Subcutaneous abdominal adipose tissue (tissue), 5 donors: ENCODE data around the gene VCAN.

Experiments used
- H3K27ac ChIP-seq: one replicate; pipeline ENCODE4 v1.7.0; 2013; ENCODE audit warnings: low read depth, mild to moderate bottlenecking, inconsistent platforms, low read length, moderate library complexity
- H3K27me3 ChIP-seq, 5 donors: one replicate each; pipeline ENCODE4 v1.7.0; 2013; ENCODE audit warnings: low read length in 5 of 5, inconsistent platforms in 1 of 5; ENCODE audit not compliant: control insufficient read depth in 5 of 5, insufficient read depth in 4 of 5
- H3K36me3 ChIP-seq, 5 donors: one replicate each; pipeline ENCODE4 v1.7.0; 2013; ENCODE audit warnings: low read length in 5 of 5; ENCODE audit not compliant: control insufficient read depth in 5 of 5, insufficient read depth in 5 of 5
- H3K4me1 ChIP-seq, 5 donors: one replicate each; pipeline ENCODE4 v1.7.0; 2013; ENCODE audit warnings: low read length in 5 of 5, mild to moderate bottlenecking in 3 of 5, moderate library complexity in 1 of 5; ENCODE audit not compliant: control insufficient read depth in 5 of 5, insufficient read depth in 5 of 5
- H3K4me3 ChIP-seq, 5 donors: one replicate each; pipeline ENCODE4 v1.7.0; 2013; ENCODE audit warnings: low read length in 5 of 5, low read depth in 1 of 5
- H3K9ac ChIP-seq, 5 donors: one replicate each; pipeline ENCODE4 v1.7.0; 2013; ENCODE audit warnings: low read length in 5 of 5, mild to moderate bottlenecking in 4 of 5, moderate library complexity in 3 of 5
- H3K9me3 ChIP-seq, 5 donors: one replicate each; pipeline ENCODE4 v1.7.0; 2013; ENCODE audit warnings: low read length in 5 of 5; ENCODE audit not compliant: control insufficient read depth in 5 of 5
- donor health status: healthy.
- donor health status: healthy.
- donor health status: healthy.
- donor health status: healthy.
- donor health status: healthy.

Gene VCAN

GRCh38 chr5:83512061-83512745 lies 40.7 kb downstream of the VCAN start:
- no peaks in the 10 kb centered on the region for H3K36me3 ChIP-seq
- H3K27me3 ChIP-seq, result no peaks in the 10 kb centered on the region
- no peak overlapping the region for H3K27ac ChIP-seq
- no peaks in the 10 kb centered on the region for H3K9me3 ChIP-seq
- H3K9ac ChIP-seq, result no peak overlapping the region
- no peak overlapping the region for H3K4me3 ChIP-seq
- peaks cover 0 to 5% (median 0%) of the 10 kb centered on the region in 5 donors for H3K4me1 ChIP-seq

DNA sequence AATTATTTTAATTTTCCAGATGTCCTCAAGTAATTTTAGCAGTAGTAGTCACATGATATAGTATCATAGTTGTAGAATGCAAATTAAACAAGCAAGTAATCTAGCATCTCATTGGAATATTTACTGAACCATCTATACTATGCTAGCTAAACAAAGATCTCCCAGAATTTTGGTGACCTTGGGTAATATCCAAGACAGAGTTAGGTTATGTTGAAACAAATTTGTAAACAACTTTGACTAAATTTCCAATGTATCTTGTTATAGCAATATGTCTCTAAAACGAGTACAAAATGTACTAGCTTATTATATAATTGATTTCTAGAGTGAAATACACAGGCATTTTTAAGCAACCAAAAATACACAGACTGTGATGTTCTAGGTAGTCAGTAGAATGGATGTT lies 41.5 kb downstream of the VCAN start:
- Histone ChIP-seq H3K27me3 (no peaks in the 10 kb centered on the region), H3K27ac (no peak overlapping the region), H3K4me3 (no peak overlapping the region), H3K9ac (no peak overlapping the region), H3K36me3 (no peaks in the 10 kb centered on the region), H3K9me3 (no peaks in the 10 kb centered on the region), H3K4me1 (peaks cover 0 to 5% (median 0%) of the 10 kb centered on the region in 5 donors)

DNA sequence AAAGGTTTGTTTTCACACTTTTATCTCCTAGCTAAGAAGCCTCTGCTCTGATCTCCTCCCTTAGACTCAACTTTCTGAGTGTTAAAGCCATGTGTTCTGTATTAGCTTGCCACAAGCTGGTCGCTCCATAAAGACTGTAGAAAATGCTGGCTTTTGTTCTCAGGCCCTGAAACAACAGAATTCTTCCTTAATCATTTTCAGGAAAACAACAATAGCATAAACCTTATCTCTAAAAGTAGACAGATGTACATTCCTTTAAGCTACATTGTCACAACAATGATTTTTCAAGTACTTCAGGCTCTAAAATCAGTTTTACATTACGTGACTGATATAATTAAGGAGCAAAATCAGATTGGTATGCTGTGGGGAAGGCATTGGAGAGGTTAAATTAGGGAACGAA lies 41.9 kb downstream of the VCAN start:
- Histone ChIP-seq H3K27ac (no peak overlapping the region), H3K9me3 (no peaks in the 10 kb centered on the region), H3K4me3 (no peak overlapping the region), H3K9ac (no peak overlapping the region), H3K36me3 (no peaks in the 10 kb centered on the region), H3K27me3 (no peaks in the 10 kb centered on the region), H3K4me1 (peaks cover 0 to 5% (median 0%) of the 10 kb centered on the region in 5 donors)

DNA sequence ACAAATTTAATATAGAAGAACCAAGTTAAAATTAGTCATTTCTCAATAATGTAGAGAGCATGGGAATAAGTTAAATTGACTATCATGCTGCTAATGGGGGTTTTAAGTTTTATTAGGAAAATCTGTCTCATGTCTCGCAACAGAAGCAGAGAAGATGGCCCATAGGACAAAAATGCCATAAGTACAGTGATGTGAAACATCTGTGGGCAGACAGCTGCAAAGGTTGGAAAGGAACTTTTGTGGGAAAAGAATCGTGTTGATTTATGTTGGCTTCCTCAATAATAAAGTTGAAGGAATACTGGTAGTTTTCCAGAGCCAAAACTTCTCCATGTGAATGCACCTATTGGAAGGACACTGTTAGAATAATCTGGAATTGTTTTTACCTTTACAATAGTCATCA lies 44.8 kb downstream of the VCAN start:
- Histone ChIP-seq H3K9ac (no peak overlapping the region), H3K27me3 (no peaks in the 10 kb centered on the region), H3K27ac (no peak overlapping the region), H3K4me3 (no peak overlapping the region), H3K9me3 (no peaks in the 10 kb centered on the region), H3K4me1 (no peaks in the 10 kb centered on the region), H3K36me3 (no peaks in the 10 kb centered on the region)

GRCh38 chr5:83517072-83517687 lies 45.6 kb downstream of the VCAN start:
- H3K9me3 ChIP-seq, result no peaks in the 10 kb centered on the region
- H3K4me3 ChIP-seq, result no peak overlapping the region
- H3K9ac ChIP-seq, result no peak overlapping the region
- H3K27ac ChIP-seq, result no peak overlapping the region
- no peaks in the 10 kb centered on the region for H3K4me1 ChIP-seq
- no peaks in the 10 kb centered on the region for H3K27me3 ChIP-seq
- no peaks in the 10 kb centered on the region for H3K36me3 ChIP-seq

GRCh38 chr5:83517688-83518085 lies 46.1 kb downstream of the VCAN start:
- H3K9me3 ChIP-seq, result no peaks in the 10 kb centered on the region
- H3K27me3 ChIP-seq, result no peaks in the 10 kb centered on the region
- H3K9ac ChIP-seq, result no peak overlapping the region
- H3K4me3 ChIP-seq, result no peak overlapping the region
- no peak overlapping the region for H3K27ac ChIP-seq
- no peaks in the 10 kb centered on the region for H3K36me3 ChIP-seq
- no peaks in the 10 kb centered on the region for H3K4me1 ChIP-seq

DNA sequence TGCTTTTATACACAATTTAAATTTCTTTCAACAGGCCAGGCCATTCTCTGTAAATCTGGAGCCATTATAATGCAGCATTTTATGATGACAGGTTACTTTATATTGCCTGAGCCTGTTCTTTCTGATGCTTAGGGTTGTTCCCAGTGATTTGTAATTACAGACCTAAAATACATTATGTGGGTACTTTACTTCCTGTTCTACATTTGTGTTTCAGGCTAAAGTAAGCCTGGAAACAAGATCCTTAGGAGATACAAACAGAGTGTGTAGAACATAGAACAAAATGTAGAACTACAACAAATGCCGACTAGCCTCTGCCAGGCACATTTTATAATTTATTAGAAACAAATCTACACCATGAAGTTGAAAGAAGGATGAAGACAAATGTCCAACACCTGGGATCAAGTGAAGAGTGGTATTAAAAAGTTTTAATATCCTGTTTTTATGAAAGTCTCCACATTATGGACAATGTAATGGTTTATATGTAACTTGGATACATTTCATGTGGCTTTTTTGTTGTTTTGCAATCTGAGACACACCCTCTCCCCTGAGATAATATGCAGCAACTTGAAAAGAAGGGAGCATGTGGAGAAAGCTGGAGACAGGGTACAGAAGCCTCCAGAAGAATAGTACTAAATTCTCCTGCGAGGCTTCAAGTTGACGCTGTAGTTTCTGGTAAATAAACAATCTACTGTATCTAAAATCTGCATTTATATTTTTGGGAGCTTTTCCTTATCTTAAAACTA lies 46.9 kb downstream of the VCAN start:
- no peak overlapping the region for H3K9ac ChIP-seq
- H3K36me3 ChIP-seq, result no peaks in the 10 kb centered on the region
- no peaks in the 10 kb centered on the region for H3K4me1 ChIP-seq
- H3K9me3 ChIP-seq, result no peaks in the 10 kb centered on the region
- H3K27ac ChIP-seq, result no peak overlapping the region
- no peak overlapping the region for H3K4me3 ChIP-seq
- H3K27me3 ChIP-seq, result no peaks in the 10 kb centered on the region

- Histone ChIP-seq H3K27me3 (no peaks in the 10 kb centered on the region), H3K27ac (no peak overlapping the region), H3K4me3 (no peak overlapping the region), H3K9ac (no peak overlapping the region), H3K4me1 (no peaks in the 10 kb centered on the region), H3K36me3 (no peaks in the 10 kb centered on the region), H3K9me3 (no peaks in the 10 kb centered on the region)
These were observed 50.9 kb downstream of the VCAN start for GRCh38 chr5:83522446-83522845.

GRCh38 chr5:83523929-83524328 lies 52.4 kb downstream of the VCAN start:
- H3K9ac ChIP-seq, result no peak overlapping the region
- H3K27me3 ChIP-seq, result no peaks in the 10 kb centered on the region
- H3K4me3 ChIP-seq, result no peak overlapping the region
- H3K4me1 ChIP-seq, result no peaks in the 10 kb centered on the region
- H3K9me3 ChIP-seq, result no peaks in the 10 kb centered on the region
- H3K36me3 ChIP-seq, result no peaks in the 10 kb centered on the region
- H3K27ac ChIP-seq, result no peak overlapping the region

- H3K9ac ChIP-seq, result no peak overlapping the region
- H3K9me3 ChIP-seq, result no peaks in the 10 kb centered on the region
- H3K27me3 ChIP-seq, result no peaks in the 10 kb centered on the region
- H3K4me1 ChIP-seq, result no peaks in the 10 kb centered on the region
- H3K4me3 ChIP-seq, result no peak overlapping the region
- H3K36me3 ChIP-seq, result no peaks in the 10 kb centered on the region
- no peak overlapping the region for H3K27ac ChIP-seq
These were observed 52.8 kb downstream of the VCAN start for GRCh38 chr5:83524345-83524744.
